A549 (cell line): ENCODE measurements around the gene RASA1. TPM values are rescaled to one million over a fixed set of nuclear protein-coding genes. Genes with fewer than 3 reads are reported as not detected.

ENCODE experiments used
- ATAC-seq, 2 experiments: fragments of 200-7000 bp in 1 of 2; fragments of >200 bp in 1 of 2; cut with Nextera tagmentation in 1 of 2; cut with Tn5 transposase in 1 of 2; 3 replicates each; pipeline versions ENCODE4 v1.8.0 to v1.9.1; 2018 to 2020; ENCODE audit warnings: mild to moderate bottlenecking in 1 of 2, moderate library complexity in 1 of 2
- CTCF ChIA-PET: fragments of 300-600 bp; sonication (Branson Sonifier 250); formaldehyde crosslinking; extraction: SDS; loops from one replicate; lab custom pipeline; 2021; ENCODE audit warnings: antibody characterized with exemption, inconsistent platforms; lab: Yijun Ruan, JAX
- POLR2A ChIA-PET: fragments of 350-600 bp; formaldehyde crosslinking; extraction: SDS; loops from one replicate; lab custom pipeline; 2021; ENCODE audit warnings: antibody characterized with exemption, inconsistent platforms; lab: Yijun Ruan, JAX
- DNase-seq, 2 experiments: peaks; one replicate each; pipeline versions ENCODE4 v3.0.0 to v3.0.0-alpha.2; 2011 to 2016; ENCODE audit warnings: low read depth in 1 of 2, low spot score in 1 of 2
- FAIRE-seq: peaks from 2 replicates; lab custom pipeline; 2011; peaks lifted over from hg19 to GRCh38; lab: Jason Lieb, UNC
- H3K27ac ChIP-seq, 2 experiments: fragments of >200 bp; sonication (Bioruptor Twin); formaldehyde crosslinking; 3 replicates each; pipeline ENCODE4 v1.5.1; 2016 to 2017
- H3K4me1 ChIP-seq: fragments of >200 bp; sonication (Bioruptor Twin); formaldehyde crosslinking; 3 replicates; pipeline ENCODE4 v1.6.1; 2016
- H3K4me2 ChIP-seq: fragments of >200 bp; sonication (Bioruptor Twin); formaldehyde crosslinking; 3 replicates; pipeline ENCODE4 v1.6.1; 2016
- H3K4me3 ChIP-seq: fragments of >200 bp; sonication (Bioruptor Twin); formaldehyde crosslinking; 3 replicates; pipeline ENCODE4 v1.5.1; 2016
- H3K9me3 ChIP-seq: fragments of >200 bp; sonication (Bioruptor Twin); formaldehyde crosslinking; 3 replicates; pipeline ENCODE4 v1.6.1; 2016
- ATOH8 ChIP-seq: fragments of 250-450 bp; sonication (Bioruptor Pico); IDR thresholded peaks from 2 replicates; pipeline ENCODE4 v1.5.0; 2020; ENCODE audit warnings: low read depth, mild to moderate bottlenecking, moderate library complexity
- BCL3 ChIP-seq: fragments of >200 bp; sonication (Bioruptor Twin); formaldehyde crosslinking; IDR thresholded peaks from 3 replicates; pipeline ENCODE4 v1.6.1; 2016
- BHLHE40 ChIP-seq: IDR thresholded peaks from 2 replicates; pipeline ENCODE4 v1.6.1; 2012; ENCODE audit warnings: low read depth, low read length, inconsistent platforms
- CBX2 ChIP-seq: fragments of 200-600 bp; sonication (generic); IDR thresholded peaks from 2 replicates; pipeline ENCODE4 v1.6.1; 2016; ENCODE audit warnings: low read depth, mild to moderate bottlenecking, borderline replicate concordance
- CBX8 ChIP-seq: fragments of 200-600 bp; sonication (generic); IDR thresholded peaks from 2 replicates; pipeline ENCODE4 v1.6.1; 2016
- CTCF ChIP-seq: fragments of >200 bp; sonication (Bioruptor Twin); formaldehyde crosslinking; IDR thresholded peaks from 3 replicates; pipeline ENCODE4 v1.5.1; 2016
- ELK1 ChIP-seq: fragments of 150-350 bp; IDR thresholded peaks from 2 replicates; pipeline ENCODE4 v1.6.1; 2014; ENCODE audit warnings: low read depth, mild to moderate bottlenecking, low read length
- EP300 ChIP-seq, 2 experiments: fragments of >200 bp; sonication (Bioruptor Twin); formaldehyde crosslinking; IDR thresholded peaks; 2 replicates in 1 of 2; 3 replicates in 1 of 2; pipeline ENCODE4 v1.6.1; 2016 to 2017
- HDAC2 ChIP-seq: fragments of 200-600 bp; sonication (generic); IDR thresholded peaks from 2 replicates; pipeline ENCODE4 v1.6.1; 2016
- HMGXB4 ChIP-seq: fragments of 250-450 bp; sonication (Bioruptor Pico); IDR thresholded peaks from 2 replicates; pipeline ENCODE4 v1.5.0; 2021; ENCODE audit warnings: mild to moderate bottlenecking, moderate library complexity, borderline replicate concordance
- HOXA7 ChIP-seq: fragments of 250-450 bp; sonication (Bioruptor Pico); IDR thresholded peaks from 2 replicates; pipeline ENCODE4 v1.5.0; 2020; ENCODE audit warnings: mild to moderate bottlenecking, moderate library complexity
- HOXB13 ChIP-seq: fragments of 250-450 bp; sonication (Bioruptor Pico); IDR thresholded peaks from 2 replicates; pipeline ENCODE4 v1.5.0; 2020; ENCODE audit warnings: low read depth, mild to moderate bottlenecking, moderate library complexity
- KDM1A ChIP-seq: fragments of 200-600 bp; sonication (generic); IDR thresholded peaks from 2 replicates; pipeline ENCODE4 v1.6.1; 2016; ENCODE audit warnings: low read depth, mild to moderate bottlenecking
- MAX ChIP-seq: IDR thresholded peaks from 2 replicates; pipeline ENCODE4 v1.6.1; 2012
- NPAS2 ChIP-seq: fragments of 250-450 bp; sonication (Bioruptor Pico); IDR thresholded peaks from 2 replicates; pipeline ENCODE4 v1.8.0; 2022; ENCODE audit warnings: mild to moderate bottlenecking, moderate library complexity, borderline replicate concordance
- NR3C1 ChIP-seq: fragments of >200 bp; sonication (Bioruptor Twin); formaldehyde crosslinking; IDR thresholded peaks from 3 replicates; pipeline ENCODE4 v1.6.1; 2017
- PHF8 ChIP-seq: fragments of 200-600 bp; sonication (generic); IDR thresholded peaks from 2 replicates; pipeline ENCODE4 v1.6.1; 2016; ENCODE audit warnings: low read depth, mild to moderate bottlenecking, antibody characterized with exemption, moderate library complexity, borderline replicate concordance
- POLR2A ChIP-seq: IDR thresholded peaks from 2 replicates; pipeline ENCODE4 v1.6.1; 2012; ENCODE audit warnings: mild to moderate bottlenecking, low read length
- RCOR1 ChIP-seq: fragments of 150-350 bp; IDR thresholded peaks from 2 replicates; pipeline ENCODE4 v1.6.1; 2014; ENCODE audit warnings: antibody characterized with exemption, low read length, low read depth
- RFX5 ChIP-seq: fragments of 450-650 bp; IDR thresholded peaks from 2 replicates; pipeline ENCODE4 v1.7.1; 2014; ENCODE audit warnings: antibody characterized with exemption, mild to moderate bottlenecking, moderate library complexity
- SMC3 ChIP-seq: fragments of >200 bp; sonication (Bioruptor Twin); formaldehyde crosslinking; IDR thresholded peaks from 3 replicates; pipeline ENCODE4 v1.6.1; 2018; ENCODE audit warnings: inconsistent platforms
- SREBF2 ChIP-seq: fragments of 450-650 bp; IDR thresholded peaks from 2 replicates; pipeline ENCODE4 v1.6.1; 2014; ENCODE audit warnings: mild to moderate bottlenecking, moderate library complexity
- TFCP2L1 ChIP-seq: fragments of 250-450 bp; sonication (Bioruptor Pico); IDR thresholded peaks from 2 replicates; pipeline ENCODE4 v1.5.0; 2021; ENCODE audit warnings: mild to moderate bottlenecking
- USF2 ChIP-seq: fragments of 450-650 bp; IDR thresholded peaks from 2 replicates; pipeline ENCODE4 v1.6.1; 2014; ENCODE audit warnings: antibody characterized with exemption
- ZC3H11A ChIP-seq: fragments of 450-650 bp; IDR thresholded peaks from 2 replicates; pipeline ENCODE4 v1.6.1; 2014; ENCODE audit warnings: antibody characterized with exemption, mild to moderate bottlenecking
- ZFP36 ChIP-seq: fragments of 450-650 bp; IDR thresholded peaks from 2 replicates; pipeline ENCODE4 v1.6.1; 2014; ENCODE audit warnings: borderline replicate concordance; ENCODE audit not compliant: partially characterized antibody
- WGBS: methylation state at CpG from one replicate; pipeline ENCODE4 v1.1.6; 2017; ENCODE audit errors: missing lambda C conversion rate; 5-methylcytosine and 5-hydroxymethylcytosine counted together
- polyA plus RNA-seq, 4 experiments: library from polyadenylated mRNA; depleted of rRNA in 3 of 4; stranded (reverse); fragments of >200 nt; fragmentation: RNase III in 1 of 4; extraction: RNeasy Plus Mini Kit Qiagen cat#74134 plus additional on column Dnase treatment in 1 of 4; gene quantifications; 2 replicates in 3 of 4; 3 replicates in 1 of 4; pipeline ENCODE4 v1.2.3, GENCODE V29; 2011 to 2017

Gene RASA1
- polyA plus RNA-seq, 2 of the 4 experiments (the other 2 are of a cell fraction) = 18.3 to 41.5 TPM

- Histone ChIP-seq H3K27ac (no peak overlapping the region; a peak in 1 of 6 replicates), H3K4me2 (peak overlapping the region; percentile 78), H3K9me3 (no peaks in the 10 kb centered on the region), H3K4me1 (peaks cover 14% of the 10 kb centered on the region), H3K4me3 (peak overlapping the region; percentile 69; the same call in 2 of the 3 replicates)
- DNase-seq = no peak
- ATAC-seq = no peak
- no peak for TF ChIP-seq HOXA7
- ChIA-PET CTCF (interaction anchor here (1.0 to 2.5 kb wide), 2 partner anchors 11 kb away, joined by 3 to 15 read pairs; no protein-coding TSS in a partner anchor), POLR2A (no interaction called here)
- peak; percentile 39 for FAIRE-seq
- 43% methylated on average over 1 of the region's 1 CpG for WGBS
Observed at GRCh38 chr5:87410931-87411330, 143.2 kb downstream of the RASA1 start.

GRCh38 chr5:87411586-87411972 is 143.9 kb downstream of the RASA1 start:
- Histone ChIP-seq H3K4me3 (peak overlapping the region; percentile 69), H3K4me2 (peak overlapping the region; percentile 78), H3K9me3 (no peaks in the 10 kb centered on the region), H3K27ac (peak overlapping the region; percentile 80 to 91), H3K4me1 (peaks cover 14% of the 10 kb centered on the region)
- DNase-seq = no peak
- no peak for ATAC-seq
- FAIRE-seq = no peak
- ChIA-PET POLR2A (no interaction called here), CTCF (interaction anchor here (1.0 to 2.5 kb wide), 2 partner anchors 10 to 12 kb away, joined by 3 to 15 read pairs; no protein-coding TSS in a partner anchor)
- 2% methylated on average over 5 of the region's 5 CpGs for WGBS
- TF ChIP-seq USF2 (no peak), BCL3 (no peak), TFCP2L1 (CRISPR knock-in tag) (no peak), MAX (no peak), RCOR1 (no peak), KDM1A (no peak), CTCF (no peak), ZFP36 (no peak), SREBF2 (no peak), HOXB13 (CRISPR knock-in tag) (no peak), ATOH8 (CRISPR knock-in tag) (no peak), POLR2A (no peak), ELK1 (no peak), HDAC2 (no peak)

GRCh38 chr5:87411973-87412629 is 144.4 kb downstream of the RASA1 start:
- POLR2A ChIA-PET = interaction anchor here (1.0 to 1.5 kb wide), 2 partner anchors 12 to 144 kb away, joined by 4 to 5 read pairs; partner anchors contain the start of gene RASA1
- Histone ChIP-seq H3K9me3 (no peaks in the 10 kb centered on the region), H3K27ac (peak overlapping the region; percentile 80 to 91)
- DNase-seq = peak; percentile 6 to 29
- TF ChIP-seq NPAS2 (CRISPR knock-in tag) (no peak), EP300 (IDR thresholded peaks at IDR 0.05) (no peak), NR3C1 (no peak), RFX5 (no peak), CBX8 (no peak), ZC3H11A (no peak), PHF8 (no peak), SREBF2 (no peak), HMGXB4 (CRISPR knock-in tag) (no peak), CBX2 (no peak), BHLHE40 (no peak), SMC3 (no peak)
- TF ChIP-seq, all 56 proteins: peak for 0
- ATAC-seq (peak; percentile 45 to 58), FAIRE-seq (no peak)
- Histone ChIP-seq H3K4me1 (peaks cover 14% of the 10 kb centered on the region), H3K4me3 (peak overlapping the region; percentile 69), H3K4me2 (peak overlapping the region; percentile 78)
- CTCF ChIA-PET = interaction anchor here (1.0 to 2.5 kb wide), 2 partner anchors 9 to 12 kb away, joined by 3 to 15 read pairs; no protein-coding TSS in a partner anchor
- under 1% methylated on average over 29 of the region's 29 CpGs for WGBS
